ENCODE measurements around the gene CYP3A5.

- TF ChIP-seq CTCF (conservative IDR thresholded peaks at IDR 0.05) (no peak), EZH2 (IDR thresholded peaks at IDR 0.05; ENCODE audit: low read depth) (no peak)
Observed at GRCh38 chr7:99719996-99720769, 40.4 kb upstream of the CYP3A5 start.
